Measurements from ENCODE around the gene STXBP4.

Gene STXBP4

DNA sequence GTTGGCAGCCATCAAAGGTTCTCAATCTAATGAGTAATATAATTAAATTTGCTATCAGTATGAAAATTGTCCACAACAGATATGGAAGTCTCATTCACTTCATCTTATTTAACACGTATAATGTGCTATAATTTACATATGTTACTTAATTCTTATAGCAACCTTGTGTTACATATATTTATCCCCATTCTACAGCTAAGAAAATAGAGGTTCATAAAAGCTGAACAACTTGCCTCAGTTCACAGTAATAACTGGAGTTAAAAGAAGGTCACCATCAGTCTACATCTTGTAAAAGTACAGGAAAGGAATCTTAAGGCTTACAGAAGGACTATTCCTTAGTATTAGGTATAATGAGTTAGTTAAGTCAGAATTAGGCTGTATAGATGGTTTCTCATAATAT is 27.9 kb downstream of the STXBP4 start:
- Histone ChIP-seq H3K9ac (no peak overlapping the region), H3K79me2 (ENCODE audit: insufficient read depth, low read depth) (no peaks in the 10 kb centered on the region), H3K4me2 (no peak overlapping the region), H3K27me3 (ENCODE audit: insufficient read depth, low read depth) (no peaks in the 10 kb centered on the region), H3K4me1 (ENCODE audit: low read depth, poor library complexity, severe bottlenecking) (no peaks in the 10 kb centered on the region), H4K20me1 (ENCODE audit: insufficient read depth) (no peaks in the 10 kb centered on the region), H3K4me3 (IDR thresholded peaks at IDR 0.05; ENCODE audit: insufficient read depth, low read depth, low read length) (no peak overlapping the region), H2AFZ (ENCODE audit: low read depth) (no peak overlapping the region), H3K36me3 (ENCODE audit: insufficient read depth) (no peaks in the 10 kb centered on the region), H3K27ac (no peak overlapping the region)
- TF ChIP-seq CTCF (conservative IDR thresholded peaks at IDR 0.05; ENCODE audit: low read depth, low read length) = no peak

DNA sequence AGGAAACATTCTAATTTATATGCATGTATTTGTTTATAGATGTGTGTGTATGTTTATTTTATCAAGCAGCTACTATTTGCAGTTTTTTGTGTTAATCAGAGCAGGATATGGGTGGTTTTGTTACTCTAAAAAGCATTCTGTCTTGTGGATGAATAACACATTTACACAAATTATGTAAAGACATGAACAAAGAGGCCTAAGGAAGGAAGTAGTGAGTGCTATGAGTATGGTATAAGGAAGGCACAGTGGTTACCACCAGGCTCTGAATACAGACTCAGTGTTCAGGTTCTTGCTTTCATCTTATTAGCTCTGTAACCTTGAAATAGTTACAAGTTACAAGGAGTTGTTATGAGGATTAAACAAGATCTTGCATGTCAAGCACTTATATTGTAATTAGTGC is 33.9 kb downstream of the STXBP4 start:
- Histone ChIP-seq H3K36me3 (ENCODE audit: insufficient read depth) (no peaks in the 10 kb centered on the region), H3K27ac (no peak overlapping the region), H3K4me2 (no peak overlapping the region), H3K9ac (no peak overlapping the region), H3K4me1 (ENCODE audit: low read depth, poor library complexity, severe bottlenecking) (no peaks in the 10 kb centered on the region), H4K20me1 (ENCODE audit: insufficient read depth) (no peaks in the 10 kb centered on the region), H3K27me3 (ENCODE audit: insufficient read depth, low read depth) (no peaks in the 10 kb centered on the region), H2AFZ (ENCODE audit: low read depth) (no peak overlapping the region), H3K4me3 (IDR thresholded peaks at IDR 0.05; ENCODE audit: insufficient read depth, low read depth, low read length) (no peak overlapping the region), H3K79me2 (ENCODE audit: insufficient read depth, low read depth) (no peaks in the 10 kb centered on the region)
- no peak for TF ChIP-seq CTCF (conservative IDR thresholded peaks at IDR 0.05; ENCODE audit: low read depth, low read length)

- Histone ChIP-seq H2AFZ (ENCODE audit: low read depth) (no peak overlapping the region), H3K79me2 (ENCODE audit: insufficient read depth, low read depth) (no peaks in the 10 kb centered on the region), H3K27me3 (ENCODE audit: insufficient read depth, low read depth) (no peaks in the 10 kb centered on the region), H3K4me2 (no peak overlapping the region), H4K20me1 (ENCODE audit: insufficient read depth) (no peaks in the 10 kb centered on the region), H3K9ac (no peak overlapping the region), H3K4me3 (IDR thresholded peaks at IDR 0.05; ENCODE audit: insufficient read depth, low read depth, low read length) (no peak overlapping the region), H3K36me3 (ENCODE audit: insufficient read depth) (no peaks in the 10 kb centered on the region), H3K4me1 (ENCODE audit: low read depth, poor library complexity, severe bottlenecking) (no peaks in the 10 kb centered on the region), H3K27ac (no peak overlapping the region)
- no peak for TF ChIP-seq CTCF (conservative IDR thresholded peaks at IDR 0.05; ENCODE audit: low read depth, low read length)
These were observed 35.9 kb downstream of the STXBP4 start for GRCh38 chr17:55004484-55004883.

- Histone ChIP-seq H2AFZ (ENCODE audit: low read depth) (no peak overlapping the region), H3K4me1 (ENCODE audit: low read depth, poor library complexity, severe bottlenecking) (no peaks in the 10 kb centered on the region), H3K27me3 (ENCODE audit: insufficient read depth, low read depth) (no peaks in the 10 kb centered on the region), H3K27ac (no peak overlapping the region), H3K79me2 (ENCODE audit: insufficient read depth, low read depth) (no peaks in the 10 kb centered on the region), H4K20me1 (ENCODE audit: insufficient read depth) (no peaks in the 10 kb centered on the region), H3K4me2 (no peak overlapping the region), H3K9ac (no peak overlapping the region), H3K36me3 (ENCODE audit: insufficient read depth) (no peaks in the 10 kb centered on the region), H3K4me3 (IDR thresholded peaks at IDR 0.05; ENCODE audit: insufficient read depth, low read depth, low read length) (no peak overlapping the region)
- peak; percentile 62 for TF ChIP-seq CTCF (conservative IDR thresholded peaks at IDR 0.05; ENCODE audit: low read depth, low read length)
These were observed 37.0 kb downstream of the STXBP4 start for GRCh38 chr17:55005520-55005919.

GRCh38 chr17:55023626-55024025 is 55.1 kb downstream of the STXBP4 start:
- no peaks in the 10 kb centered on the region for H4K20me1 ChIP-seq (ENCODE audit: insufficient read depth)
- H3K27ac ChIP-seq = no peak overlapping the region
- no peak for TF ChIP-seq CTCF (conservative IDR thresholded peaks at IDR 0.05; ENCODE audit: low read depth, low read length)
- no peaks in the 10 kb centered on the region for H3K4me1 ChIP-seq (ENCODE audit: low read depth, poor library complexity, severe bottlenecking)
- H3K36me3 ChIP-seq (ENCODE audit: insufficient read depth) = no peaks in the 10 kb centered on the region
- no peak overlapping the region for H3K9ac ChIP-seq
- H3K4me2 ChIP-seq = no peak overlapping the region
- H2AFZ ChIP-seq (ENCODE audit: low read depth) = no peak overlapping the region
- H3K79me2 ChIP-seq (ENCODE audit: insufficient read depth, low read depth) = no peaks in the 10 kb centered on the region
- H3K4me3 ChIP-seq (IDR thresholded peaks at IDR 0.05; ENCODE audit: insufficient read depth, low read depth, low read length) = no peak overlapping the region
- H3K27me3 ChIP-seq (ENCODE audit: insufficient read depth, low read depth) = no peaks in the 10 kb centered on the region

Data from KMS-11 (cell line).